ENCODE measurements around the gene EOLA1. TPM values are rescaled to one million over a fixed set of nuclear protein-coding genes. Genes with fewer than 3 reads are reported as not detected.

The EOLA1 gene
- polyA plus RNA-seq, 1 donor from 2014 or later, result 31.1 TPM

- H3K36me3 ChIP-seq (ENCODE audit: insufficient read depth, low read length), result no peaks in the 10 kb centered on the region
- TF ChIP-seq EZH2 (IDR thresholded peaks at IDR 0.05; ENCODE audit: borderline replicate concordance, insufficient read depth, low read length, poor library complexity, severe bottlenecking) (no peak), EP300 (conservative IDR thresholded peaks at IDR 0.05; ENCODE audit: poor library complexity, severe bottlenecking) (no peak), POLR2AphosphoS5 (IDR thresholded peaks at IDR 0.05) (no peak), TAF1 (IDR thresholded peaks at IDR 0.05; ENCODE audit: low read depth) (no peak), RAD21 (conservative IDR thresholded peaks at IDR 0.05) (no peak), MXI1 (conservative IDR thresholded peaks at IDR 0.05; ENCODE audit: poor library complexity, severe bottlenecking) (no peak), CTCF (IDR thresholded peaks at IDR 0.05; ENCODE audit: poor library complexity, severe bottlenecking) (no peak), SMC3 (conservative IDR thresholded peaks at IDR 0.05; ENCODE audit: poor library complexity) (no peak)
- TF ChIP-seq, protein P1, sequence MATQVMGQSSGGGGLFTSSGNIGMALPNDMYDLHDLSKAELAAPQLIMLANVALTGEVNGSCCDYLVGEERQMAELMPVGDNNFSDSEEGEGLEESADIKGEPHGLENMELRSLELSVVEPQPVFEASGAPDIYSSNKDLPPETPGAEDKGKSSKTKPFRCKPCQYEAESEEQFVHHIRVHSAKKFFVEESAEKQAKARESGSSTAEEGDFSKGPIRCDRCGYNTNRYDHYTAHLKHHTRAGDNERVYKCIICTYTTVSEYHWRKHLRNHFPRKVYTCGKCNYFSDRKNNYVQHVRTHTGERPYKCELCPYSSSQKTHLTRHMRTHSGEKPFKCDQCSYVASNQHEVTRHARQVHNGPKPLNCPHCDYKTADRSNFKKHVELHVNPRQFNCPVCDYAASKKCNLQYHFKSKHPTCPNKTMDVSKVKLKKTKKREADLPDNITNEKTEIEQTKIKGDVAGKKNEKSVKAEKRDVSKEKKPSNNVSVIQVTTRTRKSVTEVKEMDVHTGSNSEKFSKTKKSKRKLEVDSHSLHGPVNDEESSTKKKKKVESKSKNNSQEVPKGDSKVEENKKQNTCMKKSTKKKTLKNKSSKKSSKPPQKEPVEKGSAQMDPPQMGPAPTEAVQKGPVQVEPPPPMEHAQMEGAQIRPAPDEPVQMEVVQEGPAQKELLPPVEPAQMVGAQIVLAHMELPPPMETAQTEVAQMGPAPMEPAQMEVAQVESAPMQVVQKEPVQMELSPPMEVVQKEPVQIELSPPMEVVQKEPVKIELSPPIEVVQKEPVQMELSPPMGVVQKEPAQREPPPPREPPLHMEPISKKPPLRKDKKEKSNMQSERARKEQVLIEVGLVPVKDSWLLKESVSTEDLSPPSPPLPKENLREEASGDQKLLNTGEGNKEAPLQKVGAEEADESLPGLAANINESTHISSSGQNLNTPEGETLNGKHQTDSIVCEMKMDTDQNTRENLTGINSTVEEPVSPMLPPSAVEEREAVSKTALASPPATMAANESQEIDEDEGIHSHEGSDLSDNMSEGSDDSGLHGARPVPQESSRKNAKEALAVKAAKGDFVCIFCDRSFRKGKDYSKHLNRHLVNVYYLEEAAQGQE (IDR thresholded peaks at IDR 0.05; ENCODE audit: borderline replicate concordance), result no peak
- peak overlapping the region; percentile 68 for H3K27ac ChIP-seq (ENCODE audit: low read length)
- H3K9me3 ChIP-seq (ENCODE audit: low read length), result no peaks in the 10 kb centered on the region
- H3K9me2 ChIP-seq (ENCODE audit: insufficient read depth, low read length), result no peaks in the 10 kb centered on the region
- H3K4me2 ChIP-seq (ENCODE audit: low read length), result no peak overlapping the region
- H4K20me1 ChIP-seq (ENCODE audit: insufficient read depth), result no peaks in the 10 kb centered on the region
- peak overlapping the region; percentile 62 for H3K9ac ChIP-seq (ENCODE audit: low read length)
- H3K79me2 ChIP-seq (replicated peaks; ENCODE audit: insufficient read depth, low read length), result no peaks in the 10 kb centered on the region
- peak overlapping the region; percentile 64 for H3K4me3 ChIP-seq (ENCODE audit: low read length)
- H3F3A ChIP-seq (ENCODE audit: insufficient read depth, low read length, poor library complexity, severe bottlenecking), result no peaks in the 10 kb centered on the region
- H2AFZ ChIP-seq (ENCODE audit: low read depth, low read length), result no peak overlapping the region
- H3K27me3 ChIP-seq (ENCODE audit: insufficient read depth, low read depth, low read length), result no peaks in the 10 kb centered on the region
Observed at GRCh38 chrX:149539283-149540130, 1.3 kb upstream of the EOLA1 start.

- H3K27ac ChIP-seq (ENCODE audit: low read length), result peak overlapping the region; percentile 92
- H3F3A ChIP-seq (ENCODE audit: insufficient read depth, low read length, poor library complexity, severe bottlenecking), result no peaks in the 10 kb centered on the region
- no peaks in the 10 kb centered on the region for H3K36me3 ChIP-seq (ENCODE audit: insufficient read depth, low read length)
- H3K4me3 ChIP-seq (ENCODE audit: low read length), result peak overlapping the region; percentile 86
- peak overlapping the region; percentile 79 for H3K9ac ChIP-seq (ENCODE audit: low read length)
- H4K20me1 ChIP-seq (ENCODE audit: insufficient read depth), result no peaks in the 10 kb centered on the region
- H3K4me2 ChIP-seq (ENCODE audit: low read length), result no peak overlapping the region
- no peaks in the 10 kb centered on the region for H3K27me3 ChIP-seq (ENCODE audit: insufficient read depth, low read depth, low read length)
- H2AFZ ChIP-seq (ENCODE audit: low read depth, low read length), result peak overlapping the region; percentile 33
- no peaks in the 10 kb centered on the region for H3K79me2 ChIP-seq (replicated peaks; ENCODE audit: insufficient read depth, low read length)
- H3K9me2 ChIP-seq (ENCODE audit: insufficient read depth, low read length), result no peaks in the 10 kb centered on the region
- TF ChIP-seq CTCF (IDR thresholded peaks at IDR 0.05; ENCODE audit: poor library complexity, severe bottlenecking), result no peak
- TF ChIP-seq TAF1 (IDR thresholded peaks at IDR 0.05; ENCODE audit: low read depth), result no peak
- no peak for TF ChIP-seq POLR2AphosphoS5 (IDR thresholded peaks at IDR 0.05)
- TF ChIP-seq RAD21 (conservative IDR thresholded peaks at IDR 0.05), result no peak
- no peak for TF ChIP-seq EP300 (conservative IDR thresholded peaks at IDR 0.05; ENCODE audit: poor library complexity, severe bottlenecking)
- no peak for TF ChIP-seq EZH2 (IDR thresholded peaks at IDR 0.05; ENCODE audit: borderline replicate concordance, insufficient read depth, low read length, poor library complexity, severe bottlenecking)
- no peak for TF ChIP-seq SMC3 (conservative IDR thresholded peaks at IDR 0.05; ENCODE audit: poor library complexity)
- TF ChIP-seq, protein P1 (IDR thresholded peaks at IDR 0.05; ENCODE audit: borderline replicate concordance), result no peak
- TF ChIP-seq MXI1 (conservative IDR thresholded peaks at IDR 0.05; ENCODE audit: poor library complexity, severe bottlenecking), result no peak
- H3K9me3 ChIP-seq (ENCODE audit: low read length), result no peaks in the 10 kb centered on the region
Observed at GRCh38 chrX:149540131-149540620, 636 bp upstream of the EOLA1 start.

Measured in neural cell (in vitro differentiated cells).